ENCODE measurements around the gene MKS1.

The MKS1 gene

DNA sequence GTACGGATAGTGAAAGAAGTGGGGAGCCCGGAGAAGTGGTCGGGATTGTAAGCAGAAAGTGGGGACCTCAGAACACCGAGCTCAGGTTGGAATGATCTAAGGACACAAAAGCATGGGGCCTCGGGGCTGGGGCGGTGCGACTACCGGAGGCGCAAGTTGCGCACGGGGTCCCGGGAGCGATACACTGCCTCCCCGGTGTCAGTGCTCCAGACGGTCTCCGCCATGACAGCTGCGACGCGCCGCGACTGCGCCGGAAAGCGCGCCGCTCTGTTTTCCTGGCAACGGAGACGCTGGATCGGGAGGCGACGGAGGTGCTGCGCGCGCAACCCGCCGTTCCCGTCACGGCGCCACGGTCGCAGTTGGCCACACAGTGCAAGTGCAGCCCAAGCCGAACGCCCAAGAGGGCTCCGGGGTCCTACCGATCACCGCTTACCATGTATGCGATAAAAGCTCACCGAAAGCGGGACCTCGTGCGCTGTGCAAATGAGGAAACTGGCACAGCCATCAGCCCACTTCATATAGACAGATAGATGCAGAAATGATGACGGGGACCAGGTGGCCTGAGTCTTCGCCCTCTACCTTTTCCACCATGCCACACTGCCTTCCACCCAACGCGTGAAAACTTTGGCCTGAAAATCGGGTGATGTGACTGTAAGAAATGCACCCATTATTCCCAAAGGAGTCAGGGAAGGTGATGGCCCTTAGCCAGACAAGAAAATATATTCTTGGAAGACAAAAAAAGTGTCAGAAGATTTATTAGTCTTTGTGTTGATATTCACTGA lies at the start of gene MKS1:
TSS of gene MKS1 (minus strand) at position 249 of the 782 bp plus-strand sequence. CDS start at position 224, 25 bp downstream.
- DNase-seq: peak; percentile 86

DNA sequence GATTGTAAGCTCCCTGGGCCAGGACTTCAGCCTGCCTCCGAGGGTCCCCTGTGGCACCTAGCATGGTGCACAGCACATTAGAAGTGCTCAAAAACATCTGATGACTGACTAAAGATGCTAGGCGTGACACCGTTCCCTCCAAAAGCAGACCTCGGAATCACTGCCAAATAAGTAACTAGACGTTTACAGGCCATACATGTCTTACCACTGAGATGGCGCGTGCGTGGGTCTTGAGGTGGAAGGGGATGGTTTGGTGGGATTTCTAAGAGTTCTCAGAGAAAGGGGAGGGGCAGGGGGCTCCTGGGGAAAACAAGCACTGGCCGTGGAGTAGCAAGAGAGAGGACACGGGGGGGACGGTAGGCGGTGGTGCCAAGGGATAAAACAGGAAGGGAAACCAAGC lies 49.3 kb upstream of the MKS1 start:
- DNase-seq: no peak

DNA sequence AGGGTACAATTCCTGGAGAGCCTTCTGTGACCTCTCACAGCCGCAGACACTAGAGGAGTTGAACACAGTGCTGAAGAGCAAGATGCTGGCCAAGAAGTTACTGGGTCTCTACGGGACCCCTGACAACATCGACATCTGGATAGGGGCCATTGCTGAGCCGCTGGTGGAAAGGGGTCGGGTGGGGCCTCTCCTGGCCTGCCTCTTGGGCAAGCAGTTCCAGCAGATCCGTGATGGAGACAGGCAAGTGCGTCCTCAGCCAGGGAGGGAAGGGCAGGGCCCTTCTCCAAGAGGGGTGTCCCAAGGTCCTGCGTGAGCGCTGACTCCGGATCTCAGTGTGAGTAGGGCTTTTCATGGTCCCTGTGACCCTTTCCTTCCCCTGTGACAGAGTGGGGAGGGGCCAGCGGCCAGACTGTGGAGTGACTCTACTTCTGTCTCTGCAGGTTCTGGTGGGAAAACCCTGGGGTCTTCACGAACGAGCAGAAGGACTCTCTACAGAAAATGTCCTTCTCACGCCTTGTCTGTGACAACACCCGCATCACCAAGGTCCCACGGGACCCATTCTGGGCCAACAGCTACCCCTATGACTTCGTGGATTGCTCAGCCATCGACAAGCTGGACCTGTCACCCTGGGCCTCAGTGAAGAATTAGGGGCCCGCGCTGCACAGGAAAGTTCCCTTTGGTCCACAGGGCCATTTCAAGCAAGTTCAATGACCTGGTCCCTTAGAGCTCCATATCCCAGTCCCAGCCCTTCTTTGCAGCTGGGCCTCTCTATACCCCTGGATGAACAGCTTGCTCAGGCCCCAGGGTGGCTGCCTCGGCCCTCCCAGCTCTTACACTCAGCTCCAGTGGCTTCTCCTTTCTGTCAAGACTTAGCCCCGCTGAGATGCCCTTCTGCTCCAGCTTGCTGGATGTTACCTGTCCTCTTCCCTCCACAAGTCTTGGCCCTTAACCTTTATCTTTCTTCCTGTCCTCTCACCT lies 48.6 kb upstream of the MKS1 start:
- DNase-seq: no peak

DNA sequence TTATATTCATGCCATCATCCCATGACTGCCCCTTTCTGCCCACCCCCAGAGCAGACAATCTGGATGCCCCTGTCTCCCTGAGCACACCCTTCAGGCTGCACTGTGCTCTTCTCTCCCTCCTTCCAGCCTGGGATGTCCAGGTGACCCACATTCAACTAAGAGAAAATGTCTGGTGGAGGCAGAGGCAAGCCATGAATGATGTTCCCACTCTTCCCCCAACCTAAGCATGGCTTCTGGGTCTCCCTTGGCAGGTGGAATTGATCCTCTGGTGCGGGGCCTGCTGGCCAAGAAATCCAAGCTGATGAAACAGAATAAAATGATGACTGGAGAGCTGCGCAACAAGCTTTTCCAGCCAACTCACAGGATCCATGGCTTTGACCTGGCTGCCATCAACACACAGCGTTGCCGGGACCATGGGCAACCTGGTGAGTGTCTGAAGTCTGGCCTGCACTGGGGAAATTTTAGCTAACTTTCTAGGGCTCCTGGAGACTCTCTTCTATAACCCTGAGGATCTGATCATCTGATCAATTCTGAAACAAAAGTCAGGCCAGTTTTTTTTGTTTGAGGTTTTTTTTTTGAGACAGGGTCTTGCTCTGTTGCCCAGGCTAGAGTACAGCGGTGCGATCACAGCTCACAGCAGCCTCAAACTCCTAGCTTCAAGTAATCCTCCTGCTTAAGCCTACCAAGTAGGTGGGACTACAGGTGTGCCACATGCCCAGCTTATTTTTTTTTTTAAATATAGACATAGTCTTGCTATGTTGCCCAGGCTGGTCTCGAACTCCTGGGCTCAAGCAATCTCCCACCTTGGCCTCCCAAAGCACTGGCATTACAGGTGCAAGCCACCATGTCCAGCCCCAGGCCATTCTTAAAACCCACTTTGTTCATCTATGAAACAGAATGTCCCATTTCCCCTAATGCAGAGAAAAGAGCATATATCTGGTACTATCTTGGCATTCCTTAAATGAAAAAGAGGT lies 47.1 kb upstream of the MKS1 start:
- DNase-seq: no peak

DNA sequence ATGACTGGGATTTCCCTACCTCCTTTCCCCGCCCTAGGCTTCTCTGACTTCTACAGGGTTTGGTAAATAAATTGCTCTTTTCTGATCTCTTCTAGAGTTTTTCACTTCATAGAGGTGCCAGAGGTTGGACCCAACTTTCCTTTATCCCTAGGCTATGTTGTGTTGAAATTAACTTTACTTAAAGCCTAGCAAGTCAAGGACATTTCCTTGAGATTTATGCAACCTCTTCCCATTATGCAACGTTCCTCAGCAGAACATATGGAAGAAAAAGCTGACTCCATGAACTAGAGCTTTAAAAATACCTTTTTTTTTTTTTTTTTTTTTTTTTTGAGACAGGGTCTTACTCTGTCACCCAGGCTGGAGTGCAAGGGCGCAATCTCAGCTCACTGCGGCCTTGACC lies 46.2 kb upstream of the MKS1 start:
- DNase-seq: no peak

DNA sequence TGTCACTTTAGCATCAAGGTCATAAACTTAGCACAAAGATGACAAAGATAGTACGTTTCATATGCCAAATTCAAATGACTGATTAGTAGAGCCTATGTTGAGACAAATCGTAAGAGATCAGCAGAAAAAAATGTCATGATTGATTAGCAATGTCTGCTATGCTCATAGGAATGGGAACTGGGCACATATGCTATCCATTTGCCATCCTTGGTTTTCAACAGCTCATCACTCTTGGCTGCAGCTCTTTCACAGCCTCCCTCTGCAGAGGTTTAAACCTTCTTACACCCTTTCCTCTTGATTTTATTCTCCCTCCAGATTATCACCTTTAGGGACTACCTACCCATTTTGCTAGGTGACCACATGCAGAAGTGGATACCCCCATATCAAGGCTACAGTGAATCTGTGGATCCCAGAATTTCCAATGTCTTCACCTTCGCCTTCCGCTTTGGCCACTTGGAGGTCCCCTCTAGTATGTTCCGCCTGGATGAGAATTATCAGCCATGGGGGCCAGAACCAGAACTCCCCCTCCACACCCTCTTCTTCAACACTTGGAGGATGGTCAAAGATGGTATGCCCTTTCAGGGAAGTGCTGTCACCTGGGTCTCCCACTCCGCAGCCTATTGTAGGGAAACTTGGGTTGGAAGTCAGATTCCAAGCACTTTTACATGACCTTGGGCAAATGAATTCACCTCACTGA lies 45.5 kb upstream of the MKS1 start:
- no peak for DNase-seq

DNA sequence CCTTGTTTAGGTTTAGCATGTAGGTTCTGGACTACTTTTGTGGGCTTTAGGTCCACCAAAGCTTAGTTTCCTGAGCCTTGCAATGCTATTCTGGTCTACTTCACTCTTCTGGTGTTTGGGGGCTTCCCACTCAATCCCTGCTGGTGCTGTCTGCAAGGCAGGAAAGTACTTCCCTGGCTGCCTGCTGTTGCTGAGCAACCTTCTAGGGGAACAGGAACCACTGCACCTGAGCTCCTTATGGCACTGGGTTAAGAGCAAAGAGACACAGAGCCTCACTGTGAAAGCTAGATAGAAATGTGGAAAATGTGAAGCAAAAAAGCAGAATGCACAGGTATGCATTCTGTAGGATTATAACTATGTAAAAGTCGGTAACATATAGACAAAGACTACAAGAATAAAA lies 44.7 kb upstream of the MKS1 start:
- no peak for DNase-seq

DNA sequence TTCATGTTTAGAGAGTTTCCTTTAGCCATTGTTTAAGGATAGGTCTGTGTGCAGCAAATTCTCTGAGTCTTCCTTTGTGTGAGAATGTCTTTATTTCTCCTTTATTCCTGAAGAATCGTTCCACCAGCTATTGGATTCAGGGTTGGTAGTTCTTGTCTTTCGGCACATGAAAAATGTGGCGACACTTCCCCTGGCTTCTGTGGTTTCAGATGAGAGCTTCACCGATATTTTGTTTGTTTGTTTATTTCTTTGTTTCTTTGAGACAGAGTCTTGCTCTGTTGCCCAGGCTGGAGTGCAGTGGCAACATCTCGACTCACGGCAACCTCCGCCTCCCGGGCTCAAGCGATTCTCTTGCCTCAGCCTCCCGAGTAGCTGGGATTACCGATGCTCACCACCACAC lies 43.1 kb upstream of the MKS1 start:
- no peak for DNase-seq

DNA sequence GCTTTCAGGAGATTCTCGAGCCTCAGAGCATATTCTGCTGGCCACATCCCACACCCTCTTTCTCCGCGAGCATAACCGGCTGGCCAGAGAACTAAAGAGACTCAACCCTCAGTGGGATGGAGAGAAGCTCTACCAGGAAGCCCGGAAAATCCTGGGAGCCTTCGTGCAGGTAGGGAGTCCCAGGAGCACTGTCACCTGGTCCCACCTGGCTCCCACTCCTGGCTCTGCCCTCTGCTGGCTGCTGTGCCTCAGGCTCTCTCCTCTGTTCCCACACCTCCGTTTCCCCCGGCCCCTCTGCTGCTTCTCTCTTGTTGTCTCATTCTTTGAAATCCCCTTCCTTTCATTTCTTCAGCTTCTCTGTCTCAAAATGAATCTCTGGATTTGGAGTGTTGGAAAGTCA lies 35.7 kb upstream of the MKS1 start:
- no peak for DNase-seq

DNA sequence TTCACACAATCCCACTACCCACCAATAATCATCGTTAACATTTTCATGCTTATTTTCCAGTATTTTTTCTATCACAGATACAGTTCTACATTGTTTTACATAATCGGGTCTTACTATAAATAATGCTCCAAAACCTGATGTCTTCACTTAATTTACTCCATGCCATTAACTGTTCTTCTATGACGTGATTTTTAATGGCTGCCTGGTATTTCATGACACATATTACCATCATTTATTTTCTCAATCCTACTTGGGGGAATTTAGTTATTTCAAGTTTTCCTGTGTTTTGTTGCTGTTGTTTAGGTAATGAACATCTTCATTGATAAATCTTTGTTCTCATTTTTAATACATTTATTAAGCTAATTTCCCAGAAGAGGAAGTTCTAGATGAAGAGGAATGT lies 34.0 kb upstream of the MKS1 start:
- DNase-seq: no peak

DNA sequence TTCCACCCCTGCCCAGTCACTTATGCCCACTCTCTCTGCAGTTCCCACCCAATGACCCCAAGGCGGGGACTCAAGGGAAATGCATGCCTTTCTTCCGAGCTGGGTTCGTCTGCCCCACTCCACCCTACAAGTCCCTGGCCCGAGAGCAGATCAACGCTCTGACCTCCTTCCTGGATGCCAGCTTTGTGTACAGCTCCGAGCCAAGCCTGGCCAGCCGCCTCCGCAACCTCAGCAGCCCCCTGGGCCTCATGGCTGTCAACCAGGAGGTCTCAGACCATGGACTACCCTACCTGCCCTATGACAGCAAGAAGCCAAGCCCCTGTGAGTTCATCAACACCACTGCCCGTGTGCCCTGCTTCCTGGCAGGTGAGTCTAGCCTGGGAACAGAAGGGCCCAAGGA lies 33.1 kb upstream of the MKS1 start:
- DNase-seq: no peak

DNA sequence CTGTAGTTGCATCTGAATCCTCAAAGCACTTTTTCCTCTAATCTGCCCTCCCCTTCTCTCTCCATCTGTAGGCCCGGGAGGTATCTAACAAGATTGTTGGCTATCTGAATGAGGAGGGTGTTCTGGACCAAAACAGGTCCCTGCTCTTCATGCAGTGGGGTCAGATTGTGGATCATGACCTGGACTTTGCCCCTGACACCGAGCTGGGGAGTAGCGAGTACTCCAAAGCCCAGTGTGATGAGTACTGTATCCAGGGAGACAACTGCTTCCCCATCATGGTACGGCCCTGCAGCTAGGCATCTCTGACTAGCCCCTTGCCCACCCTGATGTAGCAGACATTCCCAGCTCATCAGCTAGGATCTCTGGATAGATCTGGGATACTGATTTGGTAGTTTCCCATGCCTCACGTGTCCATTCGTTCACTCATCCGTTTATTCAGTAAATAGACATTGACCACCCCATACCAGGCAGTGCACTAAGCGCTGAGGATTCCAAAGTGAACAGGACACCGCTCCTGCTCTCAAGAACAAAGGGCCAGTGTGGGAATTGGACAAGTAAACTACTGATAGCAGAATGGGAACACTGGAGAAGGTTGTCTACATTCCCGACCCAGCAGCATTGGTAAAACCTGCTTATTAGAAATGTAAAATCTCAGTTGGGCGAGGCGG lies 31.4 kb upstream of the MKS1 start:
- no peak for DNase-seq

DNA sequence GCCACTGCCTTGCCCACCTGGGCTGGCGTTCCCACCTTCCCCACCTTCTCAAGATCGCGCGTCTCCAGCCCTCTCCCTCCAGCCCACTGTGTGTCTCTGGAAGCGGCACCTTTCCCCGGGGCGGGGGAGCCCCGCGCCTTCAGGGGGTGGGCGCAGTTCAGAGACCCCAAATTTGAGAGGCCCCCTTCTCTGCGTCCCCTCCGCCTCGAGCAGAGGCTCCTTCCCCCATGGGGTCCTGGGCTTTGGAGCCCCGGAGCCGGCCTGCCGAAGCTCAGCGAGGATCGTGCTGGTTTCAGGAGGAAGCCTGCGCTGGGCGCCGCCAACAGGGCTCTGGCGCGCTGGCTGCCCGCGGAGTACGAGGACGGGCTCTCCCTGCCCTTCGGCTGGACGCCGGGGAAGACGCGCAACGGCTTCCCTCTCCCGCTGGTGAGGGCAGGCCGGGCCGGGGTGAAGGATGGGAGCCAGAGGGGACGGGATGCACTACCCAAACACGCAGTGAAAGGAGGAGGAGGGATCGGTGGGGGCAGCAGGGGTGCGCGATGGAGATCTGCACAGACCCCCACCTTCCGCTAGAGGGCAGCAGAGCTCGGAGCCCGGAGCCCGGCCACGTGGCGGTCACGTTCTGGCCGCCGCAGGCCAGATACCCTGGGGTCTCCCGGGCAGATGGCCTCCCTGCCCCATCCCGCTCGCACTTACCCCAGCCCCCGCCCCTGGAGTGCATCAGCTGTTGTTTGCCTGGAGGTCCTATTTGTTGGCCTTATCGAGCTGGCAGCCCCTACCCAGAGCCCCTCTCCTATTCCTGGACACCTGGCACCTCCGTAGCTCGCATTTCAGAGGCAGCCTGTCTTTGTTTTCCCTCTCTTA lies 30.4 kb upstream of the MKS1 start:
- peak; percentile 74 for DNase-seq

DNA sequence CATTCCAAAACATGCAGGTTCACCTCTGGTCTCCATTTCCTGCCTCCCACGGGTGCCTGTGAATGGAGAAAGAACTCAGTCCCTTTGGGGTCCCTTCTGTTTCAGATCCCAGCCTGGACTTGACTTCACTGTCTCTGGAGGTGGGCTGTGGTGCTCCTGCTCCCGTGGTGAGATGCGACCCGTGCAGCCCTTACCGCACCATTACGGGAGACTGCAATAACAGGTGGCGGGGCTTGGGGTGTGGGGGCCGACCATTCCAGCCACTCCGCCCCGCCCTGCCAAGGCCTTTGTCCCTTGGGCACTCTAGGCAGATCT lies 29.9 kb upstream of the MKS1 start:
- no peak for DNase-seq

DNA sequence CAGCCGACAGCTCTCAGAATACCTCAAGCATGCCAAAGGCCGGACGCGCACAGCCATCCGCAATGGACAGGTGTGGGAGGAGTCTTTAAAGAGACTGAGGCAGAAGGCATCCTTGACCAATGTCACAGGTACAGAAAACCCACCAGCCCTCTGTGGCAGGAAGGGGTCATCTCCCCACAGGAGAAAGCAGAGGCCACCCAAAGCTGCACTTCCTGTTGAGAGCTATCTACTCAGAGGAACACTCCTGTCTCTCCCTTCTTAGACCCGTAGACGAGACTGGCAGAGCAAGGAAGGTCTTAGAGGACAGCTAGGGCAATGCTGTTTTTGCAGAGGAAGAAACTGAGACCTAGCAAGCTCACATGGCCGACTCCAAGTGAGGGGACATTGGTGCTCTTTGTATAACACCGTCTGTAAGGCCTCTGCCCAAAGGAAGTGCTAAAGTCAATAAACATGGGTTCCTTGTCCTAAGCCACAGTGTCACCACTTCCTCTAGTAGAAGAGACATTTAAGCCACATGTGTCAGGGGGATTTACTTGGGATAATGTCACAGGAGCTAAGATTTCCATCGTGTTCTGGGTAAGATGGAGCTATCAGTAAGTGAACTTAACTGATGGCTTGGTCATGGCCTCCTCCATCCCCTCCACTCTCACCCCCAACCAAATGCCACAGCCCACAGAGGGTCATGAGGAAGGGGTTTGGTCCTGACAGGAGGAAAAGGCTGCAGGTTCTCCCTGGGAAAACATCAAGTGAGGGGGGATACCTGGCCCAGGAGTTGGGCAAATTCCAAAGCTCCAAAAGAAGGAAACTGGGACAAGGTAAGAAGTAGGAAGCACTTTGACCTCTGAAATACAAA lies 28.7 kb upstream of the MKS1 start:
- DNase-seq: no peak

DNA sequence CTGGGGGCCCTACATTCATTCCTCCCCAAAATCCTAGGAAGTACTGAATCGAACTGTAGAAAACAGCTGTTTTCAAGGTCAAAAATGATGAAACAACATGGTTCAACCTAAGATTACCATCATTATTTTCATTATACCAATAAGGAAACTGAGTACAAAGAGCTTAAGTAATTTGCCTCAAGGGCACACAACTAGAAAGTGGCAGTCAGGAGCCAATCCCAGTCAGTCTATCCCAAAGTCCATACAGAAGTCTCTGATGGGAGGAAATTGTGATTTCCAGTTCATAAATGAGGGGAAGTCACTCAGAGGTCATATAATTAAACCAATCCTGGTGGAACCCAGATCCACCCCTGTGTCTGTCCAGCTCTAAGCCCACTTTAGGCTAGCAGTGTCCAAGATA lies 27.7 kb upstream of the MKS1 start:
- no peak for DNase-seq

DNA sequence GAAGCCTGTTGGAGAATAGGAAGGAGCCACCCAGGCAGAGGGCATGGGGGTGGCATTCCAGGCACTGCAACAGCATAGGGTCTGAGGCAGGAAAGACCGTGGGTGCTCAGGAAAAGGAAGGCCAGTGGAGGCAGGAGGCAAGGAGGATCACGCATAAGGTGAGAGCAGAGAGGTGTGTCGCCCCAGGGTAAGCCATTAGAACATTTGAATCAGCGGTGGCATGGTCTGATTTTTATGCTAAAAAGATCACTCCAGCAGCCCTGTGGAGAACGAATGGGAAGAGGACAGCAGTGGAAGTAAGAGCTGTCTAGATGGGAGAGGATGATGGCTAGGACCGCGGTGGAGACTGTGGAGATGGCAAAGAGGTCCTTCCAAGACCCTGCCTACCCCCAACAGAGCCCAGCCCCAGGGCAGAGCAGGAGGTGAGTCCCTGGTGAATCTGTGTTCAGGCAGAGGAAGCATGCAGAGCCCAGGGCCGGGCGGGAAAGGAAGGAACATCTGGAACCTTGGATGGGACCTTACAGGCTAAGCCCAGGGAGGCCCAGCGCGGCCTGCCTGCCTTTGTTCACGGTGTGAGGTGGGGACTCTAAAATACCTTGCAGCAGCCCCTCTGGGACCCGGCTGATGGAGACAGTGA lies 27.2 kb upstream of the MKS1 start:
- no peak for DNase-seq

DNA sequence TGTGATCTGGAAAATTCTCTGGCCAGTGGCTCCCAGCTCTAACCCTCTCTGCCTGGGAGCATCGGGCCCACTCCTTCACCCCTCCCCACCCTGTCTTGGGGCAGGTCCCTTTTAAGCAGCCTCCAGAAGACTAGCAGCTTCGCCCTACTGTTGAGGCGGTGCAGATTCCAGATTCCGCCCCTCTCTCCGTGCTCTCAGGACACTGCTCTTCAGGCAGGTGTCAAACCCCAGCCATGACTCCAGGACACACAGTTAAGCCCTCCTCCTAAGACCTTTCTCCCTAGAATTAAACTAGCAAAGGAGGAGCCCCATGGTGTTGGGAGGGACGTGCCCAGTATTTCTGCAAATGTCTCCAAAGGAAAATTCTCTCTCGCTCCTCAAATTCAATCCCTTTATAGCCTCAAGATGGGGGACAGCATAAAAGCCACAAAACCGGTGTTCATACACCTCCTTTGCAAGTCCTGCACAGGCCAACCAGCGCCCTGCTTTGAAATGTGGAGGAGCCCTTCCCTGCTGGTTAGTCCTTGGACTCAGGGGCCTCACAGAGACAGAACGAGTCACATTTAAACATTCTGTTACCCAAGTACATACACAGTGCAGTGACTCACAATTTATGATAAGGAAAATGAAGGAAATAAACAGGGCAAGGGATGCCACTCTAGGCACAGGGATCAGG lies 26.5 kb upstream of the MKS1 start:
- DNase-seq: no peak

DNA sequence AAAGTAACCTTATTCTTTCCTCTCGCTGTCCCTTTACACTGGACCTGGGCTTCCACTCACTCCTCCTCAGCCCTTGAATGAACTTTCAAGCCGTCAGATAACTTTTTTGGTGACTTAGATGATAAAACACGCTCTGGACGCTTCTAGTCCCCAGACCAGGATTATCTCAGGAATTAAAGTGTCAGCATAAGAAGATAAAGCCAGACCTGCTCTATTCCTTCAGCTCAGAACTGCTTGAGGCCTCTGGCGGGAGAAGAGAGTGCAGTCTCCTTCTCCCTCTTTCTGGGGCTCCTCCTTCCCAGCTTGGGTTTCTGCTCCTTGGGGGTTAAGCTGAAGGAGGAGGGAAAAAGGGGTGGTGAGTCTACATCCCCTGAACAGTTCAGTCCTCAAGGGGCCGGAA lies 25.9 kb upstream of the MKS1 start:
- no peak for DNase-seq

Data from activated T-cell treated with anti-CD3 and anti-CD28 coated beads for 4 hours (primary cell).